Measurements from ENCODE around the gene SLC6A13.

Gene SLC6A13

DNA sequence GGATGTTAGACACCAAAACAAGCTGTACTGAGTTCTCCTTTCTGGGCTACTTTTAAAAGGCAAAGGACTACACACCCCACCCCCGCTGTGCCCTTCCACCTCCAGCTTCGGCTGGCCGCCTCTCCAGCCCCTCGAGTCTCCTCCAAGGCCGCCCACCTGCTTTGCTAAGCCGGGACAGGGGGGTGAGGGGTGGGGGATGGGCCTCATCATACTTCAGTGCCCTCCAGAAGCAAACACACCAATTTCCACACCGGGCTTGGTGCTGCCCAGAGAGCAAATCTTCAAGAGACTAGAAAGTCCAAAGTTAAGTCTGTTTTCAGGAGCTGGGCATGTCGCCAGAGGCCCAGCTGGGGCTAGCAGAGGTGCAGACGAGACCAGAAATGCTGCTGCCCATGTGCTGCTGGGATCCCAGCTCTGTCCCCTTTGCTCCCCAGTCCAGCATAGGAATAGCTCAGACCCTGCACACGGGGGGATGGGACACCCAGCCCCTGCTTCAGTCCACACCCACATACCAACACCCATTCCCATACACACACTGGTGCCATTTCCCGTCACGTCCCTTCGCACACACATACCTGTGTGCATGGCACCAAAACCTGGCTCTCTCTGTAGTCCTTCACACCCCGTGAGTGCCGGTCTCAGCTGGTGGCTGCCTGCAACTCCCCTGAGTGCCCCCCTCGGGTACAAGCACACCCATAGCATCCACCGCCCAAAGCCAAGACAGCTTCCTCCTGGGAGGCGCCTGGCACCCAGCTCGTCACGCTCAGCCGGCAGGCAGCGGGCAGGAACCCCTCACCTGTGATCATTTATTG is 49.7 kb downstream of the SLC6A13 start:
- Histone ChIP-seq H3F3A (ENCODE audit: insufficient read depth, low read length) (no peaks in the 10 kb centered on the region), H3K4me1 (ENCODE audit: insufficient read depth, low read length, severe bottlenecking) (no peaks in the 10 kb centered on the region), H3K36me3 (ENCODE audit: insufficient read depth, low read length) (no peaks in the 10 kb centered on the region), H3K9me3 (ENCODE audit: low read length) (no peaks in the 10 kb centered on the region), H3K4me2 (ENCODE audit: low read length) (no peak overlapping the region), H3K9ac (ENCODE audit: low read length) (no peak overlapping the region), H3K4me3 (ENCODE audit: low read depth, low read length, poor library complexity, severe bottlenecking) (no peak overlapping the region), H3K27me3 (ENCODE audit: insufficient read depth, low read length) (peaks cover 31% of the 10 kb centered on the region), H4K20me1 (ENCODE audit: insufficient read depth, low read length) (no peaks in the 10 kb centered on the region), H3K9me2 (ENCODE audit: low read depth, low read length) (no peaks in the 10 kb centered on the region), H3K79me2 (ENCODE audit: insufficient read depth, low read length) (no peaks in the 10 kb centered on the region), H3K27ac (ENCODE audit: low read depth, low read length, poor library complexity, severe bottlenecking) (no peak overlapping the region), H2AFZ (ENCODE audit: low read length) (no peak overlapping the region)
- no peak for TF ChIP-seq EZH2 (IDR thresholded peaks at IDR 0.05; ENCODE audit: borderline replicate concordance, low read length)
- TF ChIP-seq, protein P1, sequence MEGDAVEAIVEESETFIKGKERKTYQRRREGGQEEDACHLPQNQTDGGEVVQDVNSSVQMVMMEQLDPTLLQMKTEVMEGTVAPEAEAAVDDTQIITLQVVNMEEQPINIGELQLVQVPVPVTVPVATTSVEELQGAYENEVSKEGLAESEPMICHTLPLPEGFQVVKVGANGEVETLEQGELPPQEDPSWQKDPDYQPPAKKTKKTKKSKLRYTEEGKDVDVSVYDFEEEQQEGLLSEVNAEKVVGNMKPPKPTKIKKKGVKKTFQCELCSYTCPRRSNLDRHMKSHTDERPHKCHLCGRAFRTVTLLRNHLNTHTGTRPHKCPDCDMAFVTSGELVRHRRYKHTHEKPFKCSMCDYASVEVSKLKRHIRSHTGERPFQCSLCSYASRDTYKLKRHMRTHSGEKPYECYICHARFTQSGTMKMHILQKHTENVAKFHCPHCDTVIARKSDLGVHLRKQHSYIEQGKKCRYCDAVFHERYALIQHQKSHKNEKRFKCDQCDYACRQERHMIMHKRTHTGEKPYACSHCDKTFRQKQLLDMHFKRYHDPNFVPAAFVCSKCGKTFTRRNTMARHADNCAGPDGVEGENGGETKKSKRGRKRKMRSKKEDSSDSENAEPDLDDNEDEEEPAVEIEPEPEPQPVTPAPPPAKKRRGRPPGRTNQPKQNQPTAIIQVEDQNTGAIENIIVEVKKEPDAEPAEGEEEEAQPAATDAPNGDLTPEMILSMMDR (IDR thresholded peaks at IDR 0.05; ENCODE audit: low read length), result no peak

DNA sequence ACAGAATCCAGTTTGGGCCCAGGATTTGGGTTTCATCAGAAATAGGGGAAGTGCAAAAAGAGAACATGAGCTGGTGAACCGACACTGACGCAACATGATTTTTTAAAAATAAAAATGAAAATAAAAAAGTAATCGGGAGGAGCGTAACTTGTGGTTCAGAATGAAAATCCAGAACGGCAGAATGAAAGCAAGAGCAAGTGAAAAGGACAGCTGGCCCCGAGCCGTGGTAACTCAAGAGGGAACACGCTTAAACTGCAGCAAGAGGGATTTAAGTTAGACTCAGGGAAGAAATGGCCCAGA is 50.3 kb downstream of the SLC6A13 start:
- no peaks in the 10 kb centered on the region for H3K36me3 ChIP-seq (ENCODE audit: insufficient read depth, low read length)
- no peaks in the 10 kb centered on the region for H3F3A ChIP-seq (ENCODE audit: insufficient read depth, low read length)
- TF ChIP-seq, protein P1 (IDR thresholded peaks at IDR 0.05; ENCODE audit: low read length), result no peak
- no peak for TF ChIP-seq EZH2 (IDR thresholded peaks at IDR 0.05; ENCODE audit: borderline replicate concordance, low read length)
- no peaks in the 10 kb centered on the region for H3K9me3 ChIP-seq (ENCODE audit: low read length)
- no peak overlapping the region for H3K27ac ChIP-seq (ENCODE audit: low read depth, low read length, poor library complexity, severe bottlenecking)
- H3K4me1 ChIP-seq (ENCODE audit: insufficient read depth, low read length, severe bottlenecking), result no peaks in the 10 kb centered on the region
- H4K20me1 ChIP-seq (ENCODE audit: insufficient read depth, low read length), result no peaks in the 10 kb centered on the region
- H2AFZ ChIP-seq (ENCODE audit: low read length), result no peak overlapping the region
- H3K27me3 ChIP-seq (ENCODE audit: insufficient read depth, low read length), result peaks cover 31% of the 10 kb centered on the region
- no peaks in the 10 kb centered on the region for H3K79me2 ChIP-seq (ENCODE audit: insufficient read depth, low read length)
- H3K9ac ChIP-seq (ENCODE audit: low read length), result no peak overlapping the region
- H3K9me2 ChIP-seq (ENCODE audit: low read depth, low read length), result no peaks in the 10 kb centered on the region
- H3K4me3 ChIP-seq (ENCODE audit: low read depth, low read length, poor library complexity, severe bottlenecking), result no peak overlapping the region
- H3K4me2 ChIP-seq (ENCODE audit: low read length), result no peak overlapping the region

DNA sequence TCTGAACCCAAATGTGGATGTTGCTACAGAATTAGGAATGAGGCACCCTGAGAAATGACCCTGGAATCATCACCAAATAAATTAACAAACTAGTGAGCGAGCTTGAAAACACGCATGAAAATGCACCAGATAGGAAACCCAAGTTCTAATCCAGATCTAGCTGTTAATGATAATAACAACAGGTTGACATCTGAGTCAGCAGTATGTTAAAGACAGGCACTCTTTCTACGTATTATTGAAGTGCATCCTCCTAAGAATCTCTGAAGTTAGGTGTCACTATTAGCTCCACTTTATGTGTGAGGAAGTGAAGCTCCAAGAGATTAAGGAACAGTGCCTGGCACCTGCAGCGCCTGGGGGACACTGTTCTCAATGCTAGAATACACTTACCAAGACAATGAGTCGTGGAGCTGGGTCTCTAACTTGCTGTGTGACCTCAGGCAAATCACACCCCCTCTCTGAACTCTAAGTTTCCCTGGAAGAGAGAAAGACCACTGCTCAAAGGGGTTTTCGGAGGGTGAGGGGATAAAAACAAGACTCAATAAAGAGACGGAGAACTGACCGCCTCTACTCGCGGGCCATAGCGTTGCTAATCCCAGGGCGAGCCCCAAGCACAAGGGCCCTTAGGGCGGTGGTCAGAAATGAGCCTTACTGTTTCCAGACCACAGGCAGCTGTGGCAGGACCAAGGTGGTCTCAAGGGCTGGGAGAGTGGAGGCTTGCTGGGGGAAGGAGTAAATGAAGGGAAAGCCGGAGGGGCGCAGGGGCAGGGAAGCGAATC is 50.8 kb downstream of the SLC6A13 start:
- H3K36me3 ChIP-seq (ENCODE audit: insufficient read depth, low read length), result no peaks in the 10 kb centered on the region
- H3K9ac ChIP-seq (ENCODE audit: low read length), result no peak overlapping the region
- H3K27ac ChIP-seq (ENCODE audit: low read depth, low read length, poor library complexity, severe bottlenecking), result no peak overlapping the region
- H3K9me3 ChIP-seq (ENCODE audit: low read length), result no peaks in the 10 kb centered on the region
- no peak for TF ChIP-seq EZH2 (IDR thresholded peaks at IDR 0.05; ENCODE audit: borderline replicate concordance, low read length)
- TF ChIP-seq, protein P1 (IDR thresholded peaks at IDR 0.05; ENCODE audit: low read length), result no peak
- H3K9me2 ChIP-seq (ENCODE audit: low read depth, low read length), result no peaks in the 10 kb centered on the region
- peaks cover 29% of the 10 kb centered on the region for H3K27me3 ChIP-seq (ENCODE audit: insufficient read depth, low read length)
- H3K79me2 ChIP-seq (ENCODE audit: insufficient read depth, low read length), result no peaks in the 10 kb centered on the region
- H3K4me3 ChIP-seq (ENCODE audit: low read depth, low read length, poor library complexity, severe bottlenecking), result no peak overlapping the region
- H4K20me1 ChIP-seq (ENCODE audit: insufficient read depth, low read length), result no peaks in the 10 kb centered on the region
- no peaks in the 10 kb centered on the region for H3F3A ChIP-seq (ENCODE audit: insufficient read depth, low read length)
- H3K4me1 ChIP-seq (ENCODE audit: insufficient read depth, low read length, severe bottlenecking), result no peaks in the 10 kb centered on the region
- H2AFZ ChIP-seq (ENCODE audit: low read length), result no peak overlapping the region
- H3K4me2 ChIP-seq (ENCODE audit: low read length), result no peak overlapping the region
